T47D (cell line): Measurements from ENCODE around the gene GRIP1.
"Not testable (repeated sequence)": the region's sequence is repeated elsewhere in the genome, so short reads cannot be mapped to it uniquely, and the experiment has no call there.

Source experiments
- DNase-seq, 2 experiments: peaks; one replicate each; pipeline versions ENCODE4 v3.0.0 to v3.0.0-alpha.2; 2011 to 2012; ENCODE audit warnings: low read depth in 1 of 2, low spot score in 1 of 2
- JUND ChIP-seq: IDR thresholded peaks from 2 replicates; pipeline ENCODE4 v1.6.1; 2012; ENCODE audit warnings: low read depth
- in situ Hi-C: cut with HindIII; loops from 2 replicates; pipeline ENCODE4 v1.10.0; 2016; ENCODE audit warnings: low sequenced_read_pairs, low pct_unique_long_range_greater_than_20kb

Gene GRIP1

DNA sequence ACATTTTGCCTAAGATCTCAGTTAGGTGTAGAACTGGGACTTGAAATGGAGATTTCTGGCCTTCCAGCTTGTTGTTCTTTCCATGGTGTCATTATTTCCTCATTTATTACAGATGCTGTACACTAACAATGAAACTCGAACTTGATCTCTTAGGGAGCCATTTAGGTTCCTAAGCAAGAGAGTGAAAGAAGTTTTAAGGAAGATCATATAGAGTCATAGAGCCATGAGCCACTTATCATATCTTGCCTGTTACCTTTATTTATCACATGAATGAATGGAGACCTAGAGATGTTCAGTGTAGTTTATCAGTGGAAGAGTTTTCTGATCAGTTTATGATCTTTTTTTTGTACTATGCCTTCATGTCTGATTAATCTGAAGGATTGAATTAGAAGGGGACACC, 366.7 kb downstream of the GRIP1 start:
- no peak for DNase-seq
- in situ Hi-C loops, result no loop called here
- TF ChIP-seq JUND, result no peak

DNA sequence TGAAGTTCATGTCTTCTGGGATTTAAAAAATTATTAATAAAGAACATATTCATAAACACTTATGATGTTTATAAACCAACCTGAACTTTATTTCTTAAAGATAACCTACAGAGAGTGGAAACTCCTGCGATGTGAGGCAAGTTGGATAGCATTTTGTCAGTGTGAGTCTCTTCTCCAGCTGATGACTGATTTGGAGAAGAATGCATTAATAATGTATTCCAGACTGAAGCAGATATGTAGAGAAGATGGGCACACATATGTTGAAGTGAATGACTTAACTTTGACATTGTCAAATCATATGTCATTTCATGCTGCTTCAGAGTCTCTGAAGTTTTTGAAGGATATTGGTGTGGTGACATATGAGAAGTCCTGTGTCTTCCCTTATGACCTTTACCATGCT, 369.3 kb downstream of the GRIP1 start:
- no peak for TF ChIP-seq JUND
- no peak for DNase-seq
- in situ Hi-C loops, result no loop called here

DNA sequence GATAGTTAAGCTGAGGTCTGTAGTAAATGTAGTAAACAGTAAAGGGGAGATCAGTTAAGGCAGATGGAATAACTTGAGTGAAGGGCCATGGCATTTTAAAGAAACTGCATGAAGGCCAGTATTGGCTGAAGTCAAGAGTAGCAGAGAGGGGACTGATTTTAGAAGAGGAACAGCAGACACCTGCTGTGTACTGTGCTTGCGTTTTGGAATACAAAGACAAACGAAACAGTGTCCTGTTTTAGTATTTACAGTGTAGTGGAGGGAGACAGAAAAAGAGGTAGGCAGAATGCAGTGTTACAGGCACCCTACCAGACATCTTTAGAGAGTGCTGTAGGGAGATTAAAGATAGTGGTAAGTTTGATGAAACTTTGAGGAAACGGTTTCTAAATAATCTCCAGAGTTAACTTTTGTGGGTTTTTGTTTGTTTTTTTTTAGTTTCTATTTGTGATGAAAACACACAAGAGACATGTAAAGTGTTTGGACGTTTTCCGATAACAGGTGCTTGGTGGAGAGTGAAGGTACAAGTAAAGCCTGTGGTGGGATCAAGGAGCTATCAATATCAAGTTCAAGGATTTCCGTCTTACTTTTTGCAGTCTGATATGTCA, 374.5 kb downstream of the GRIP1 start:
- no peak for DNase-seq
- in situ Hi-C loops, result no loop called here
- TF ChIP-seq JUND, result no peak

DNA sequence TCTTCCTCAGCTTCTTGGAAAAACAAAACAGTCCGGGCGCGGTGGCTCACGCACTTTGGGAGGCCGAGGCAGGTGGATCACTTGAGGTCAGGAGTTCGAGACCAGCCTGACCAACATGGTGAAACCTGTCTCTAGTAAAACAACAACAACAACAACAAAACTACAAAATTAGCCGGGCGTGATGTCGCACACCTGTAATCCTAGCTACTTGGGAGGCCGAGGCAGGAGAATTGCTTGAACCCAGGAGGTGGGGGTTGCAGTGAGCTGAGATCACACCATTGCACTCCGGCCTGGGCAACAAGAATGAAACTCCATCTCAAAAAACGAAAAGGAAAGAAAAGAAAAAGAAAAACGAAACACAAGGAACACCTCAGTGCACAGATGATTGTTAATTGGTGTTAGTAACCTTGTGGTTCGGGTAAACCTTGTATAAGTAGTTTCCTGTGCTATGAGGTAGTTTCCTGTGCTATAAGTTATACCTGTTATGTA, 375.5 kb downstream of the GRIP1 start:
- in situ Hi-C loops, DNase-seq: not testable (repeated sequence)

DNA sequence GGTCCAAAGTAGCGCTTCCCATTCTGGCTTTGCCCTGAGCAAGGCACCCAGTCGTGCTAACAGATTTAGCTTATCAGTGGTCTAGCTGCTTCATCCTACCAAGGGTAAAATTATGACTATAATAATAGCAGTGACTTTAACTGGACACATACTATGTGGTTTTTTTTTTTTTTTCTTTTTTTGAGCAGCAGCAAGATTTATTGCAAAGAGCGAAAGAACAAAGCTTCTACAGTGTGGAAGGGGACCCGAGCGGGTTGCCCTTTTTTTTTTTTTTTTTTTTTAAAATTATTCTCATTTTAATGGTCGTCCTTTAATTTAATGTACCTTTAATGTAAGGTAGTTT, 376.1 kb downstream of the GRIP1 start:
- in situ Hi-C loops, result no loop called here
- DNase-seq, result no peak
- no peak for TF ChIP-seq JUND

DNA sequence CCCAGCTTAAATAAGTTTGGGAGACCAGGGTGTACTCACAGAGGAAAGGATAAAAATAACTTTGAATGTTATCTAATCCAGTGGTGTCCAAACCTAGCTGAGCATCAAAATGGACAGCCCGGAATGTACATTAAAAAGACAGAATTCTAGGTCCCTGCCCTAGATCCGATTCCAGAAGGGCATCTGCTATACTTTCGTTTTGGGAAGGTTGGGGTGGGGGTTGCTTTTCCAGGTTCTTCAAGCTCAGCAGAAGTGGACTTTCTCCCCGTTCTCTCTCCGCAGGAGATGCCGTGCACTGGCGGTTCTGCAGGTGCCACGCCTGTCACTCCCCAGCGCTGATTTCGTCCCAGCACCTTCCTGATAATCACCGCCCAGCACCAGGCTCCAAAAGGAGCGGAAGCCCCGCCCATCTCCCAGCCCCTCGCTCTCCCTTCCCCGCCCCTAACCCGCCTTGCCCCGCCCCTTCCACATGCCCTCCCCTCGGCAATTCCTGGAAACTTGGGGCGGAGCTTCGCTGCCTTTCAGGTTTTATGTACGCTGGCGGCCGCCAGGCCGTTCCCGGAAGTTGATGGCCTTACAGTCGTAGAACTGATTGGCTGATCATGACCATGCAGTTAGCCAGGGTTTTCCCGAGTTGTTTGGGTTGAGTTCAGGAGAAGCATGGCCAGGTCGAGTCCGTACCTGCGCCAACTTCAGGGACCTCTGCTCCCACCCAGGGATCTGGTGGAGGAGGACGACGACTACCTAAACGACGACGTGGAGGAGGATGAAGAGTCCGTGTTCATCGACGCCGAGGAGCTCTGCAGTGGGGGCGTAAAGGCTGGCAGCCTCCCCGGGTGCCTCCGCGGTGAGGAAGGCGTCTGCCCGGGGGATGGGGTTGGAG, 376.7 kb downstream of the GRIP1 start, which contains the start of gene HELB:
TSS of gene HELB (plus strand) at position 550 of the 883 bp plus-strand sequence. CDS start at position 661, 111 bp downstream.
- peak; percentile 78 to 97 for DNase-seq

DNA sequence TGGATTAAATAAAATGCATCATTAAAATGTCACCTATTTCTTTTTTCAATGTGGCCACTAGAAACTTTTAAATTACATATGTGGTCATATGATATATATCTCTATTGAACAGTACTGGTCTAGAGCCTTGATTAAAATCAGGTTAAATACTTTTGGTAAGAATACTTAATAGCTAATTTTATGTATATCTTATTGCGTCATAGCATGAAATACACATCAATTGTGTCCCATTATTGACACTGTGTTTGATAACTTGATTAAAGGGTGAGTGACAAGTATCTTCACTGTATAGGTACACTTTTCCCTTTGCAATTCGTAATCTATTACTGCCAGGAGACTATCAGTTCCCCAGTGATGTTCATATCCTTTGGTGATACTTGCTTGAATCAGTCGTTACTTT, 381.0 kb downstream of the GRIP1 start:
- in situ Hi-C loops, result no loop called here
- DNase-seq, result no peak
- no peak for TF ChIP-seq JUND

More for the DNA sequence above, 376.7 kb downstream of the GRIP1 start, which contains the start of gene HELB:
- no peak for TF ChIP-seq JUND
- in situ Hi-C loops, result no loop called here
